Neural progenitor cell (in vitro differentiated cells): ENCODE data around the gene RNASE7.

Source experiments
- CTCF ChIP-seq: fragments of 200-600 bp; sonication (generic); IDR thresholded peaks from 2 replicates; pipeline ENCODE4 v1.5.1; 2017; ENCODE audit warnings: antibody characterized with exemption, mild to moderate bottlenecking
- EZH2 ChIP-seq: fragments of 200-600 bp; sonication (generic); IDR thresholded peaks from 2 replicates; pipeline ENCODE4 v1.6.1; 2017; ENCODE audit warnings: antibody characterized with exemption, mild to moderate bottlenecking, moderate library complexity

DNA sequence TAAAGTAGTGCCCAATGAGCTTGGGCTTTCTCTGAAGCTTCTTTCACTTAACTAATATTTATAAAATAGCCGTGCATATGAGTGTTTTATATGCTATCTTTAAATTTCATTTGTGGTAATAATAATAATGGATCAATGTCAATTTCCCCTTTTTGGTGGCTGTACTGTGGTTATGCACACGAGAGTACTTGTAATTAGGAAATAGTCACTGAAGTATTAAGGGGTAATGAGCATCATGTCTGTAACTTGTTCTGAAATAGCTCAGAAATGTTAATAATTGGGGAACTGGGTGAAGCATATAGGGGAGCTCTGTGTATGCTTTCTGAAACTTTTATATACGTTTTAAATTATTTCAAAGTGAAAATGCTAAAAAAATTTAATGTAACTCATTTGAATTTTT, 8.4 kb downstream of the RNASE7 start:
- TF ChIP-seq CTCF, result no peak
- no peak for TF ChIP-seq EZH2
